ENCODE data around the gene DGAT2. TPM values are rescaled to one million over a fixed set of nuclear protein-coding genes. Genes with fewer than 3 reads are reported as not detected.
A peak's percentile ranks its signal among the peaks of the same experiment; 100 is the strongest.

The DGAT2 gene
- total and polyA plus RNA-seq, 8 donors: 1.2 to 14.9 (median 1.5) TPM

GRCh38 chr11:75797792-75798191 is 29.2 kb downstream of the DGAT2 start:
- peaks cover 0 to 30% of the 10 kb centered on the region in 2 donors for H3K36me3 ChIP-seq
- intact Hi-C loops (cut with DNase I): no loop called here

GRCh38 chr11:75800136-75800675 is 31.6 kb downstream of the DGAT2 start:
- Histone ChIP-seq H3K27ac (no peak overlapping the region), H3K27me3 (no peaks in the 10 kb centered on the region), H3K9me3 (no peaks in the 10 kb centered on the region), H3K36me3 (peaks cover 0 to 30% of the 10 kb centered on the region in 2 donors), H3K4me1 (peaks cover 0 to 11% of the 10 kb centered on the region in 2 donors), H3K4me3 (no peak overlapping the region)
- intact Hi-C loops (cut with DNase I): loop anchor here in 1 of 2 donors (5.0 kb wide), 1 partner anchor 67 kb away; no protein-coding TSS in a partner anchor
- ATAC-seq (no peak), DNase-seq (no peak)
- TF ChIP-seq CTCF (IDR thresholded peaks at IDR 0.05): no peak

More at GRCh38 chr11:75797792-75798191, 29.2 kb downstream of the DGAT2 start:
- ATAC-seq (no peak), DNase-seq (no peak)
- no peak for TF ChIP-seq CTCF (IDR thresholded peaks at IDR 0.05)
- Histone ChIP-seq H3K4me3 (no peak overlapping the region), H3K4me1 (peaks cover 0 to 9% of the 10 kb centered on the region in 2 donors), H3K9me3 (no peaks in the 10 kb centered on the region), H3K27me3 (no peaks in the 10 kb centered on the region), H3K27ac (no peak overlapping the region)

GRCh38 chr11:75800728-75801361 is 32.3 kb downstream of the DGAT2 start:
- Histone ChIP-seq H3K9me3 (no peaks in the 10 kb centered on the region), H3K36me3 (peaks cover 0 to 30% of the 10 kb centered on the region in 2 donors), H3K27me3 (no peaks in the 10 kb centered on the region), H3K27ac (no peak overlapping the region), H3K4me3 (no peak overlapping the region), H3K4me1 (peaks cover 0 to 11% of the 10 kb centered on the region in 2 donors)
- ATAC-seq (no peak), DNase-seq (no peak)
- TF ChIP-seq CTCF (IDR thresholded peaks at IDR 0.05): no peak
- intact Hi-C loops (cut with DNase I): loop anchor here in 1 of 2 donors (5.0 kb wide), 1 partner anchor 66 kb away; no protein-coding TSS in a partner anchor

GRCh38 chr11:75801362-75802020 is 32.9 kb downstream of the DGAT2 start:
- DNase-seq (peak in 1 of 4 donors; percentile 58), ATAC-seq (peak; percentile 50)

More at GRCh38 chr11:75801362-75802020, 32.9 kb downstream of the DGAT2 start:
- peaks cover 0 to 11% of the 10 kb centered on the region in 2 donors for H3K4me1 ChIP-seq
- no peak for TF ChIP-seq CTCF (IDR thresholded peaks at IDR 0.05)
- intact Hi-C loops (cut with DNase I): loop anchor here in 1 of 2 donors (5.0 kb wide), 1 partner anchor 66 kb away; no protein-coding TSS in a partner anchor
- H3K4me3 ChIP-seq: no peak overlapping the region
- peaks cover 0 to 25% of the 10 kb centered on the region in 2 donors for H3K36me3 ChIP-seq
- H3K9me3 ChIP-seq: no peaks in the 10 kb centered on the region
- H3K27ac ChIP-seq: no peak overlapping the region
- H3K27me3 ChIP-seq: no peaks in the 10 kb centered on the region
